GM18499 (cell line): ENCODE data around the gene FAM111A.
"Not testable (repeated sequence)": the region's sequence is repeated elsewhere in the genome, so short reads cannot be mapped to it uniquely, and the experiment has no call there.

Source experiments
- ATAC-seq: cut with Tn5 transposase; IDR thresholded peaks from one replicate; pipeline ENCODE4 v1.9.1; 2021; ENCODE audit warnings: moderate number of reproducible peaks; ENCODE audit not compliant: insufficient read depth, unreplicated experiment

Gene FAM111A

DNA sequence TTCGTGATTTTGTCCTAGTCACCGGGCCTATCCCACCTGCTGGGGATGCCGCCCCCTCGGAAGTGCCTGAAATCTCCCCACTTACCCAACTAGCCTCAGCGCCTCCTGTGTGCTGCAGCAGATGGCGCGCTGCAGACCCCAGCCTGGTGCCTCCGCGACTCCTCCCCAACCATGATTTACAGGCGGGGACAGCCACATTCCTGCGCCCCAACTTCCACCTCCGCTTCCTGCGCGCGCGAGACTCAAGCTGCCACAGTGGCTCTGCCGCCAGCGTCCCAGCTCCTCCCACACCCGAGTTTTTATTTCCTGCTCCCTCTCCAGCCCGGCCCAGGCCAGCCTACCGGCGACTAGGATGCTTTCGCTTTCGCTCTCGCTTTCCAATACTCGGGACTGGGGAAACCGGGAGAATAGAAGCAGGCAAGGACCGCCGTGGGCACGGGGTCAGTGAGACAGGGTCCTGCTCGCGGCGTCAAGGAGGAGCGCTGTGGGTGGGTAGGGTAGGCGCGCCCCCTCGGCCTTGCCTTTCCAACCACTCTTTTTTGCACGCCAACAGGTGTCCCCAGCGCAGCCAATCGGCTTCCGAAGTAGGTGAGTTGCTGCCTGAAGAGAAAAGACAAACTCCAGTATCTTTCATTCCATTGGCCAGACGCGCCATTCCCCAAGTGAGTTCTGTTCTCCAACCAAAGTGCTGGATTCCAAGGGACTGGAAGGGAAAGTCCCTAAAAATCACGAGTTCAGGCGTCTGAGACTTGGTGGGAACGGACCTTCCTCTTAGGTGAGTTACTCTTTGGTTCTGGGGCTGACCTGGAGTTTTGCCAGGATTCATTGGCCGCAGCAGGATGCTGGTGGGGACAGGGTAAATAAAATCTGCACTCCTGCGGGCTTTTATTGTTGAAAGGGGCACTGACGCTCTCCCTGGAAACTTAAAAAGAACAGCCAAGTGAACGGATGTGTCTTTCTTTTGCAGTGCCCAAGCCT lies at the start of gene FAM111A:
FAM111A (plus strand) TSS at position 327 of the 978 bp plus-strand sequence. CDS start 6,017 bp downstream, outside the sequence.
- peak; percentile 41 for ATAC-seq

GRCh38 chr11:59093576-59093975 lies 49.1 kb upstream of the FAM111A start:
- ATAC-seq = not testable (repeated sequence)

DNA sequence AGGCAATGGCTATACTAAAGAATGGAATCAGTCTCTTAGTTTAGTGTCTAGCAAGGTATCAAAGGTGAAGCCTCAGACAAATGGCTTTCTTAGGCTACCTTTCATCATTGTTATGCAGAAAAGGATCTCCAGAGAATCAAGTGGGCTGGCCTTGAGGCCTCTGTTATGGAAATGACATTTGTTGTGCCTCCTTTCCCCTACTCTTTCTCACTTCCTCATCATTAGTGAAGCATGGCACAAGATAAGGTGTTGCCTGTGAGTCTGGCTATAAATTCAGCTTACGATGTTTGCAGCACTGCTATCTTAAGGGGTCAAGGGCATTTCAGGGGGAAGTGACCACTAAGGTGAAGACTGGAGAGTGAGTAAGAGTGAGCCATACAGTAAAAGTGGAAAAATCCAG lies 47.4 kb upstream of the FAM111A start:
- peak; percentile 79 for ATAC-seq

DNA sequence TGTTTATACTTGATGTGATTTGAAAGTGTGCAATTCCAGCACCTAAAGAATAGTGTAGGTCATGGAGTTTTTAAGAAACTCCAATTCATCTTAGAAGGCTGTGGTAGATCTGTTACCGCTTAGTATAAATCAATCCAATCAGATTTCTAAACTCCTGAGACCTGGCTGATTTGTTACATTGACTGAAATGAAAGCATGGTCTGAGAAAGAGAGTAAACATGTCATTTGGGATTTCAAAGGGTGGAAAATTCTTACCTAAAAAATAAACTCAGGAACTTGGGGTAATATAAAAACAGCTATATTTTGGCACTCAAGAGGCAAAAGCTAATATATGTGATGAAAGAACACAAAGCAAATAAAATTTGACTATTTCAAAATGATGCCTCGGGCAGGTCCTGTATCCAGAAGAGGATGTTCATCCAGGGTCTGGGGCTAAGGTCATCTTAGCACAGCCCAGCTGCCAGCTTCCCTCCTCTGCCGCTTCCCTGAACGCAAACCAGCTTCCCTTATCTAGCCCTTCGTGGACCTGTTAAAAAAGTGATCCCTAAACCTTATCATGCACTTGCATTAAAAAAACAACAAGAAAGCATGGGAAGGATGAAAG lies 46.6 kb upstream of the FAM111A start:
- not testable (repeated sequence) for ATAC-seq

GRCh38 chr11:59097113-59097708 lies 45.4 kb upstream of the FAM111A start:
- no peak for ATAC-seq

- not testable (repeated sequence) for ATAC-seq
These were observed 44.7 kb upstream of the FAM111A start for GRCh38 chr11:59097938-59098337.

- peak; percentile 59 for ATAC-seq
These were observed 40.3 kb upstream of the FAM111A start for GRCh38 chr11:59102259-59102765.

GRCh38 chr11:59106363-59107336 lies 36.0 kb upstream of the FAM111A start, which contains the start of gene FAM111B:
Gene FAM111B (plus strand): TSS chr11:59107237. CDS start chr11:59109626, 2,389 bp downstream.
- peak; percentile 34 for ATAC-seq

DNA sequence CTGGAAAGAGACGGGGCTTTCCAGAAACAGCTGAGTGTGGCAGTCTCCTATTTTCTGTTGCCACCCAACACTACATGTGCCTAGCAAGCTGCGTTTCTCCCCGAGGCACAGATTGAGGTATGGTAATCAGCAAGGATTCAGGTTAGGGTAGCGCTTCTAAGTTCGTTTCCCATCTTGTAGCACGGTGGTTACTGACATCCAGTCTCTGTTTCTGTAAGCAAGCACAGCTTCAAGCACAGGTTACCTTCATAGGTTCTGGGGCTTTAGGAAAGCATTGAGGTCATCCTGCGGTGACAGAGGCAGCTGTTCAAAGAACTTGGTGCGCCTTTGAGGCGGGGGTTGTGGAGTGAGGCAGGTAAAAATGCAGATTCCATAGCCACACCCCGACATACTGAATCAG lies 34.9 kb upstream of the FAM111A start:
- not testable (repeated sequence) for ATAC-seq

GRCh38 chr11:59112494-59112893 lies 30.2 kb upstream of the FAM111A start:
- no peak for ATAC-seq

- no peak for ATAC-seq
These were observed 28.3 kb upstream of the FAM111A start for GRCh38 chr11:59114344-59114743.

DNA sequence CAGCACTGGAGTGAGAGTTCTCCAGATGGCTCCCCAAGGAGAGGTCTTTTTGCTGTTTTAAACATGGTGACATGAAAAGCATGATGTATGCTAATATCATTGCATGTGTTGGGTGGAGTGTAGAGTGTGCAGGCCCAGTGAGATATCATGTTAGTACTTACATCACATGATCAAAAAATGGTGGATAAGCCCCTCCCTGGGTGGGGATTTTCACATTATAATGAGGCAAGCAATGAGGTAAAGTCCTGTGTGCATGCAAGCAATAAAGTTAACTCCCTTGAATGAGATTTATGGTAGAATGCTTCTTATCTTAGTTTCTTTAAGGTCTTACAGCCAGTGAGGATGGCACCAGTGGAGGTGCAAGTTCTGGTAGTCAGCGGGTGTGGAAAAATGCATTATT lies 27.1 kb upstream of the FAM111A start:
- no peak for ATAC-seq

GRCh38 chr11:59117774-59118173 lies 24.9 kb upstream of the FAM111A start:
- no peak for ATAC-seq

DNA sequence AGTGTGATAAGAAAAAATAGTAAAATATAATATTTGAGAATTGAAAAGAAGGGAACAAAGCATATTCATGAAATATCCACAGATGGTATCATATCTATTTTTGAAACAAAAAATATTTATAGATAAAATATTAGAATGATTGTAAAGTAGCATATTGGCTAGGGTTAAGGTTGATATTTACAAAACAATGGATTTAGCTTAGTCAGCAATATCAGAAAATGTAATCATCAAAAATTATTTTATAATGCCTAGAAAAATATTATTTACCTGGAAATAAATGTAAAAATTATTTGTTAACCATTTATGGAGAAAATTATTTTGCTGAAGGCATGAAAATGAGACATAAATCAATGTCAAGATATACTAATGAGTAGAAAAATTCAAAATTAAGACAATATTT lies 22.8 kb upstream of the FAM111A start:
- ATAC-seq = no peak

DNA sequence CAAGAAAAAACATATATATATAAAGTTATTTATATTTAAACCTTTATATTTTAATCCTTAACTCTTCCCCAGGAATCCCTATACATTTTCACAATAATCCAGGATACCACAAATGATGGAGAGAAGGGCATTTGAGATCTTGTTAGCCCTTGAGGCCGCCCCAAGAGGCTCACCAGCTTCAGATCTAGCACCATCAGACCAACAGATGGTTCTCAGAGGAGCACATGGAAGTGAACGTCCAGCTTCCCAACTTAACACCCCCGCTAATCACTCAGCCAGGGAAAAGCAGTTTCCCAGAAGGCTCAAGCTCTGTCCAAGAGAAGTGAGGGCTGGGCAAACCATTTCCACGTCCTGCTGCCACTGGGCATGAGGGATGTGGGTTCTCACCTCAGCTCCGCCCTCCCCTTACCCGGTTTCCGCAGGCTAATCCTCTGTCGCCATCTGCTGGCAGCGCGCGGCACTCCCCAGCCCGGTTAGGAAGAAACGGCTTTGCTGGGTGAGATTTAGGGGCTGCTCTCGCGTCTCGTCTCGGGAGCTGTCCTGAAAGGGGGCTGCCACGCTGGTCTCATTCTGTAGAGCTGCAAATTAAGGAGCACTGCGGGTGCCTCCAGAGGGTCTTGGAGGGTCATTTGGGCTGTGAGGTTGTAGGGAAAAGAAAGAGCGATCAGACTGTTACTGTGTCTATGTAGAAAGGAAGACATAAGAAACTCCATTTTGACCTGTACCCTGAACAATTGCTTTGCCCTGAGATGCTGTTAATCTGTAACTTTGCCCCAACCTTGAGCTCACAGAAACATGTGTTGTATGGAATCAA lies 6.8 kb upstream of the FAM111A start:
- peak; percentile 74 for ATAC-seq

DNA sequence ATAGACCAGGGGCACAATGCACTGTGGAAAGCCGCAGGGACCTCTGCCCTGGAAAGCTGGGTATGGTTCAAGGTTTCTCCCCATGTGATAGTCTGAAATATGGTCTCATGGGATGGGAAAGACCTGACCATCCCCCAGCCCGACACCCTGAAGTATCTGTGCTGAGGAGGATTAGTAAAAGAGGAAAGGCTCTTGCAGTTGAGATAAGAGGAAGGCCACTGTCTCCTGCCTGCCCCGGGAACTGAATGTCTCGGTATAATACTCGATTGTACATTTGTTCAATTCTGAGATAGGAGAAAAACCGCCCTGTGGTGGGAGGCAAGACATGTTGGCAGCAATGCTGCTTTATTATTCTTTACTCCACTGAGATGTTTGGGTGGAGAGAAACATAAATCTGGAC lies 6.1 kb upstream of the FAM111A start:
- ATAC-seq = not testable (repeated sequence)

DNA sequence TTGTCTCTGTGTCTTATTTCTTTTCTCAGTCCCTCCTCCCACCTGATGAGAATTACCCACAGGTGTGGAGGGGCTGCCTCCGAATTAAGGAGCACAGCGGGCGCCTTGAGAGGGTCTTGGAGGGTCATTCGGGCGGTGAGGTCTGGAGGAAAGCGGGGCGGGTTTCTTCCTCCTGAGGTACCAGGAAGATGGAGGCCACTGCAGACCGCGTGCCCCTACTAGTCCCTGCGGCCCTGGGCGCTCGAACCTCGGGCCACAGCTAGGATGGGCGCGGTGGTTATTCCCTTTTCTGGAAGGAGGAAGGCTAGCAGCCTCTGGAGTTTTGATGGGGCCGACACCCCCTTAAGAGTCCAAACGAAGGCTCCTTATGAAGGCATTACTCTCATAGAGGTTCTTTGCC lies 5.5 kb upstream of the FAM111A start:
- no peak for ATAC-seq

DNA sequence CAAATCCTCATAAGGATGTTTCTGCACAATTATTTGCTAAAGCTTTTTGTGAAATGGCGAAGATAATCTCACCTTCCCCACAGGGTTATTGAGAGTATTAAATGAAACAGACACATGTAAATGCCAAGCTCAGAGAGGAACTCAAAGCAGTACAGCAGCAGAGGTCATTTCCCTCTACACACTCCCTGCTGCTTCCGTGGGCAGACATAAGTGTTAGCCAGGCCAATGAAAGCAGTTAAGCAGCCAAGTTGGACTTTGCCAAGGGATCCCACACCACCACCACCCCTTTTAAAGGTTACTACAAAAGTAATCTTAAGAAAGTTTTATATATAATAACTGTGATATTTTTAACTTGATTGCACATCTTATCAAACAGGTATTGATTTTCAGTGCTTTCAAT lies 4.0 kb upstream of the FAM111A start:
- no peak for ATAC-seq

- no peak for ATAC-seq
These were observed 1.5 kb upstream of the FAM111A start for GRCh38 chr11:59141191-59141590.
